H7 (cell line): ENCODE measurements around the gene ZGLP1. TPM values are rescaled to one million over a fixed set of nuclear protein-coding genes. Genes with fewer than 3 reads are reported as not detected.
A peak's percentile ranks its signal among the peaks of the same experiment; 100 is the strongest.

ENCODE experiments used
- DNase-seq: peaks from one replicate; pipeline ENCODE4 v3.0.0; 2012
- H3K27me3 ChIP-seq: 2 replicates; pipeline ENCODE4 v1.6.0; 2011; ENCODE audit warnings: mild to moderate bottlenecking, low read length; ENCODE audit not compliant: control insufficient read depth, insufficient read depth
- H3K36me3 ChIP-seq: replicated peaks from 2 replicates; pipeline ENCODE4 v1.5.1; 2011; ENCODE audit warnings: low read length; ENCODE audit not compliant: control insufficient read depth, insufficient read depth
- H3K4me3 ChIP-seq: 2 replicates; pipeline ENCODE4 v1.5.1; 2011; ENCODE audit warnings: low read depth, mild to moderate bottlenecking, control low read depth, low read length, moderate library complexity; ENCODE audit not compliant: insufficient read depth
- total RNA-seq: library from RNA; depleted of rRNA; stranded (reverse); fragments of >200 nt; shearing (Covaris generic); gene quantifications from 2 replicates; pipeline ENCODE4 v1.2.3, GENCODE V29; 2014

ZGLP1 gene
- total RNA-seq, 1 experiment from 2014 or later, result 0.17 TPM

DNA sequence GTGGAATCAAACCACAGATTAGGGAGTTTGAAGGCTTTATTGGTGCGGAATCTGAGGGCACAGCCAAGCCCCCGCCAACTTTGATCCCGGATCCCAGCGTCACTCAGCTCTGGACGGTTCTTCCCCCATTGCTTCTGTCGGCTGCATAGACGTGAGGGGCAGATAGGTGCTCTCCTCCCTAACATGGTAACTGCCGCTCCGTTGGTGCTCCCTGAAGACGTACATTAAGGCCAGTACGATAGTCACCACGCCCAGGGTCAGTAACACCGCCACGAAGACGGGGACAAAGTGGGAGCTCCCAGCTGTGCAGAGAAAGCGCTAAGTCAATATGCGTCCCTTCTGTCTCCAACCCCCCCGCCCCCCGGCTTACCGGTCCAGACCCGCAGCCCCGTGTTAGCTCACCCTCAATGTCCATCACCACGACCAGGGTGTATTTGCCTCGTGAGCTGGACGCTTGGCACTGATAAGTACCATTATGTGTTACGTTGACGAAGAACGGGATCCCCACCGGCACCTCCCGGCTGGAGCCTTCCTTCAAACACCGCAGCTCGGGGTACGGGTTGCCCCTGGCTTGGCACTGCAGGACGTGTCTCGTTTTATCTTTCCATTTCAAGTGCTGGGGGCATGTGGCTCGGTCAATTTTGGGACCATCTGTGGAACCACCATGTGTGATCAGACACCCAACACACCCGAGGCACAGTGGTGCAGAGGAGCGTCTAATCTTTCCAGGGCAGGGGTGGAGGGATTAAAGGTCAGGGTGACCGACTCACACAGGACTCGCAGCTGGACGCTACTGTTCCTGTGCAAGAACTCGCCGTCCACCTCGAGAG lies 24.4 kb upstream of the ZGLP1 start:
- DNase-seq, result peak; percentile 57
- peaks cover 11% of the 10 kb centered on the region for H3K36me3 ChIP-seq
- no peaks in the 10 kb centered on the region; the same call in 1 of the 2 replicates for H3K27me3 ChIP-seq
- peak overlapping the region; percentile 92 for H3K4me3 ChIP-seq

GRCh38 chr19:10332965-10333757 lies 23.5 kb upstream of the ZGLP1 start, which contains the start of gene RAVER1:
Gene RAVER1, minus strand, starts transcription at chr19:10333529. Its CDS starts 22 bp downstream, at chr19:10333507.
- Histone ChIP-seq H3K27me3 (no peaks in the 10 kb centered on the region; the same call in 1 of the 2 replicates), H3K36me3 (peaks cover 17% of the 10 kb centered on the region), H3K4me3 (peak within 1 kb of the TSS; percentile 92)
- DNase-seq, result peak; percentile 100

DNA sequence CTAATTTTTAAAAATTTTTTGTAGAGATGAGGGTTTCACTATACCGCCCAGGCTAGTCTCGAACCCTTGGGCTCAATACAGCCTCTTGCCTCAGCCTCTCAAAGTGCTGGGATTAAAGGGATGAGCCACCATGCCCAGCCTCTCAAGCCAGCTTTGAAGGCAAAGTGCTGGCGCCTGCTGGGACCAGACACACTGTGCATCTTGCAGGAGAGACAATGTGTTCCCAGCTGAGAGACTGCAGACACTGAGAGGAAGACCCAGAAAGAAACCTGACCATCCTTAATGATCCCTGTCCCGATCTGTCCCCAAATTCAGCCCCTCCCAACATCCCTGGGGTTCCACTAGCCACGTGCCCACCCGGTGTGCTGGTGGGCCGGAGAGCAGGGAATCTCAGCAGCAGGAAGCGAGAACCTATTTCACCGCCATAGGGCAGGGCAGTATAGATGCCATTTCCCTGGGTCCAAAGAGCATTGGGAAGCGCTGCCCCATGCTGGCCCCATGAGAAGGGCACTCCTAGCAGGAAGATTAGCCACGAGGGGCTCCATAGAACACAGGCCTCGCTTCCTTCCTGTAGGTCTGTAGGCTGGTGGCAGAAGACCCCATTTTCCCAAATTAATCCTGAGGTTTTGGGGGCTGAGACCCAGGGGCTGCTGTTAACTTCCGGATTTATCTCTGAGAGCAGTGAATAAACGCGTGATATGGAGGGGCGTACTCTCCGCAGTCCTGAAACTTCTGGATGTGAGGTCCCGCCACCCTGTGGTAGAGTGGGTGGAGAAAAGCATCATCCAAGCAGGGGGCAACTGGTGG lies 22.7 kb upstream of the ZGLP1 start:
- H3K27me3 ChIP-seq, result no peaks in the 10 kb centered on the region; the same call in 1 of the 2 replicates
- peak; percentile 65 for DNase-seq
- peak overlapping the region; percentile 92 for H3K4me3 ChIP-seq
- peaks cover 24% of the 10 kb centered on the region for H3K36me3 ChIP-seq

- Histone ChIP-seq H3K36me3 (peaks cover 35% of the 10 kb centered on the region), H3K27me3 (no peaks in the 10 kb centered on the region; the same call in 1 of the 2 replicates), H3K4me3 (no peak overlapping the region)
- DNase-seq, result peak; percentile 32
These were observed 19.9 kb upstream of the ZGLP1 start for GRCh38 chr19:10329555-10329954.

GRCh38 chr19:10328558-10329429 lies 19.2 kb upstream of the ZGLP1 start:
- peak; percentile 43 for DNase-seq
- H3K4me3 ChIP-seq, result no peak overlapping the region
- H3K27me3 ChIP-seq, result no peaks in the 10 kb centered on the region
- H3K36me3 ChIP-seq, result peaks cover 38% of the 10 kb centered on the region

- H3K36me3 ChIP-seq, result peaks cover 40% of the 10 kb centered on the region
- DNase-seq, result no peak
- H3K27me3 ChIP-seq, result no peaks in the 10 kb centered on the region
- no peak overlapping the region for H3K4me3 ChIP-seq
These were observed 18.2 kb upstream of the ZGLP1 start for GRCh38 chr19:10327793-10328192.

GRCh38 chr19:10325732-10326131 lies 16.1 kb upstream of the ZGLP1 start:
- Histone ChIP-seq H3K4me3 (no peak overlapping the region), H3K27me3 (no peaks in the 10 kb centered on the region), H3K36me3 (peaks cover 46% of the 10 kb centered on the region)
- no peak for DNase-seq

- Histone ChIP-seq H3K4me3 (no peak overlapping the region), H3K27me3 (no peaks in the 10 kb centered on the region), H3K36me3 (peaks cover 36% of the 10 kb centered on the region)
- peak; percentile 47 for DNase-seq
These were observed 12.5 kb upstream of the ZGLP1 start for GRCh38 chr19:10321874-10322835.

GRCh38 chr19:10321417-10321797 lies 11.8 kb upstream of the ZGLP1 start:
- Histone ChIP-seq H3K36me3 (peaks cover 33% of the 10 kb centered on the region), H3K4me3 (no peak overlapping the region), H3K27me3 (no peaks in the 10 kb centered on the region)
- DNase-seq, result peak; percentile 53

GRCh38 chr19:10320602-10321416 lies 11.2 kb upstream of the ZGLP1 start:
- no peaks in the 10 kb centered on the region for H3K27me3 ChIP-seq
- no peak overlapping the region for H3K4me3 ChIP-seq
- DNase-seq, result peak; percentile 71
- H3K36me3 ChIP-seq, result peaks cover 31% of the 10 kb centered on the region

GRCh38 chr19:10318807-10319682 lies 9.4 kb upstream of the ZGLP1 start:
- no peak for DNase-seq
- no peak overlapping the region for H3K4me3 ChIP-seq
- H3K27me3 ChIP-seq, result no peaks in the 10 kb centered on the region
- H3K36me3 ChIP-seq, result peaks cover 24% of the 10 kb centered on the region
